ENCODE results near the gene FAM136A.
"Not testable (repeated sequence)": the region's sequence is repeated elsewhere in the genome, so short reads cannot be mapped to it uniquely, and the experiment has no call there.

FAM136A gene

GRCh38 chr2:70283500-70284191 lies 18.2 kb downstream of the FAM136A start:
- DNase-seq: no peak

GRCh38 chr2:70282439-70282838 lies 19.4 kb downstream of the FAM136A start:
- DNase-seq: no peak

DNA sequence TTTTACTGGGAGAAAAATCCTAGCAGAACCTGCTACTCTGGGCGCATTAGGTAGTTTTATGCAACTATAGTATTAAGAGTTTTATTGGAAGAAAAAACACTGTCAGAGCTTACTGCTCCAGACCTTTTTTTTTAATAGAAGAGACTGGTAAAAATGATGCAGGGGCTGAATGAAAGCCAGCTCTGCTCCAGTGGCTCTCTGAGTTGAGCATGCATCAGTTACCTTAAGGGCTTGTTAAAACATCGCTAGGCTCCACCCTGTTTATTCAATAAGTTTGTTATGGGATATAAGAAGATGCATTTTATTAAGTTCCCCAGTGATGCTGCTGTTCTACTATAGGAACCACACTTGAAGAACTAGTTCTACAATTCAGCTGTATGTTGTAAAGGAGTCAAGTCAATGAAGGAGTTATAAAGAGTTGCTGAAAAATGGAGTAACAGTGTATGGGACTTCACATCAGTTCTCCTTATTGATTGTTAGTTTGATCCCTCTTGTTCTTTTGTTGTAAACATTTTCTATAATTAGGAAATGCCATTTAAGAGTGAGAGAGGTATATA lies 21.5 kb downstream of the FAM136A start:
- DNase-seq: no peak

DNA sequence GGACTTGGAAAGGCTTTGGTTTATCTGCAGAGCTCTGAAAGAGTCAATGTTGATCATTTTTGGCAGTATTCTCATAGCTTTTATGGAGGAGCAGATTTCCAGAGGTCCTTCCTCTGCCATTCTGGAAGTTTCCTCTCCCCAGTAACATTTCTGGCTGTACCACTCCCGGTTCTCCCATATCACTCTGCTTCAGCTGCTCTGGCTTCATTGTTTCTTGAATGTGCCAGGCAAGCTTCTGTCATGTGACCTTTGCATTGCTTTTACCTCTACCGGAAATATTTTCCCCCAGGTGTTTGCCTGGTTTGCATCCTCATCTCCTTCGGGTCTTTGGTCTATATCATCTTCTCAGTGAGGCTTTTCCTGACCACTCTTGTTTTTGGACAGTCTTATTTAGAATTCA lies 31.5 kb downstream of the FAM136A start:
- DNase-seq: no peak

GRCh38 chr2:70269422-70270302 lies 32.2 kb downstream of the FAM136A start:
- not testable (repeated sequence) for DNase-seq

- not testable (repeated sequence) for DNase-seq
Measured at GRCh38 chr2:70266925-70267324, 34.9 kb downstream of the FAM136A start.

GRCh38 chr2:70261501-70261900 lies 40.4 kb downstream of the FAM136A start:
- no peak for DNase-seq

DNA sequence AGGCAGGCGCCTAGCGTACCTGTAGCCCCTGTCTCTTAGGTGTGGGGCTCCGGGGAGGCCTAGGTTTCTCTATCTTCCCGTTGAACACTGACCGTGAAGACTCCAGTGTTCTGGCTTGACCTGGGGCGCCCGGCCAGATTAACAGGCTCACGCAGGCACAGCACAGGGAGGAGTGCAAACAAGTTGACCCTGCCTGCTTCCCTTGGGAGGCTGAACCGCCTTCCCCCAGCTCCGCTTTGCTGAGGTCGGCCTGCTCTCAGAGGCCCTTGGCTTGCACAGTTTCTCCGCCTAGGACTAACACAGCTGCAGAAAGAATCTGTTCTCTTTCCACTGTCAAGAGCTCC lies 43.4 kb downstream of the FAM136A start:
- peak; percentile 64 for DNase-seq

DNA sequence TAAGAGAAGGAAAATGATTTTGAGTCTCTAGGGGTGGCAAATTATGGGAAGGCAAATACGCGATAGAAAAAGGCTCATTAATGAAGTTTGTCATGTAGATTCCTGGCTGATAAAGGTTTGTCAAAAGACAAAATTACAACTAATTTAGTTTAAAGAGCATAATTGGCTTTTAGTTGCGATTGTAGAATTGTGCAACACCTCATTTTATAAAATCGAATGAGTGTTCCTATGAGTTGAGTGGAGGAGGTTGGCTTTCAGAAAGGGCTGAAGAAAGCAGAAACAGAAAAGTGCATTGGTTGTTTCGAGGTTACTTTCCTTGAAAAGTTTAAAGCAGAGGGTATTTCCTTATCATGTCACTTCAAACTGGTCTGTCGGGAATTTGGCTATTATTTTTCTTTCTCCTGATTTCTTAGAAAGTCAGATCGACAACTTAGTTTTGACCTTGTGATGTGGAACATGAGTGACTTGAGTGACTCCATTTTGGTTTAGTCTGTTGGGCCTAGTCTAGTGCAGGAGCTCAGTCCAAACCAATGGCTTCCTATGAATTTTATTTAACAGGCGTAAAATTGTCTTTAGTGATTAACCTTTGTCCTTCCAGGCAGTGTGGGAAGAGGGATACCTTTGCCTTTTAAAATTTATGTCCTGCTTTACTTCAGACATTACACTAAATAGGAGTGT lies 46.1 kb downstream of the FAM136A start:
- no peak for DNase-seq

DNA sequence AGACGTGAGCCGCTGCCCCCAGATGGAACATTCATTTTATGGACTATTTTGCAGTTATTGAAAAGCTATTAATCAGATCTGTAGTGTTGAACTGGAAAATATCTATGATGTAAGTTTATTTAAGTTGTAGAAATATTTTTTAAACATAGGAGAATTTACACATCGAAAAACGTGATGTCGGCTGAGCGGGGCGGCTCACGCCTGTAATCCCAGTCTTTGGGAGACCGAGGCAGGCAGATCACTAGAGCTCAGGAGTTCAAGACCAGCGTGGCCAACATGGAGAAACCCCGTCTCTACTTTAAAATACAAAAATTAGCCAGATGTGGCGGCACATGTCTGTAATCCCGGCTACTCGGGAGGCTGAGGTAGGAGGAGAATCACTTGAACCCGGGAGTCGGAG lies 51.4 kb downstream of the FAM136A start:
- no peak for DNase-seq

DNA sequence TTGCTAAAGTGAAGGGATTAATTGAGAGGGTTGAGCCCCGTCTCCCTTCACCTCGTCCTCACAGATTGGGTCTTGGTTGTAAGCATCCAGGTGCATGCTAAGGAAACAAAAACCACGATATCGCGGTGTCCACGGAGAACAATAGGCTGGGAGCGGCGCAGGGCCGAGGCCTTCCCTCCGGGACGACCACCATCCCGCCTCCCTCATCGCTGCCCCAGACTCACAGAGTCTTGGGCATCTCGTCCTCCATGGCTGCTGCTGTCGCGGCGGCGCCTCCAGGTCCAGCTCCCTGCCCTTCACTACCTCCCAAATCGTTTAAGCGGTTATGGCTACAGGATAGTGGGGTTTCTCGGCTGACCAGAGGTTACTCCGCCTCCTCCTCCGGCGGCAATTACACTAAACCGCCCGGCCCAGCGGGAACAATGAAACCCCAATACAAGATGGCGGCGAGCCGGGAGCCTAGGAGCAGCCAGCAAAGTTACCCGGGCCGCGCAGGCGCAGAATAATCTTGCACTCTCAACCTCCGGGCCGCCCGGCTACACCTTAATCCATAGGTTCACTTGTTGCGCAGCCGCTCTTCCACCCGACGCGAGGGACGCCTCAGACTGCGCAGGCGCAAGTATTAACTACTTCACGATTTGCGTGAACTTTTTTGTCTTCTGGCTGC lies 53.6 kb downstream of the FAM136A start, which contains the start of gene TIA1:
TSS of gene TIA1 (minus strand) at position 448 of the 667 bp plus-strand sequence. CDS start at position 250, 198 bp downstream.
- DNase-seq: peak; percentile 99

- no peak for DNase-seq
Measured at GRCh38 chr2:70247364-70248180, 54.3 kb downstream of the FAM136A start.

Measured in femur (tissue), 1 donor.